Ascending aorta (tissue), 2 donors: ENCODE results near the gene AMELX. TPM values are rescaled to one million over a fixed set of nuclear protein-coding genes. Genes with fewer than 3 reads are reported as not detected.

Source experiments
- DNase-seq, 2 donors: peaks; one replicate each; pipeline ENCODE4 v3.0.0-alpha.2; 2019; ENCODE audit warnings: low spot score in 2 of 2
- H3K27ac ChIP-seq, 2 donors: fragments of 200-600 bp; sonication (generic); one replicate each; pipeline ENCODE4 v1.5.1; 2016 to 2017; ENCODE audit warnings: mild to moderate bottlenecking in 1 of 2
- H3K27me3 ChIP-seq: fragments of 200-600 bp; sonication (generic); one replicate; pipeline ENCODE4 v1.5.1; 2017
- H3K36me3 ChIP-seq, 2 donors: fragments of 200-600 bp; sonication (generic); one replicate each; pipeline ENCODE4 v1.5.1; 2016
- H3K4me1 ChIP-seq, 2 donors: fragments of 200-600 bp; sonication (generic); one replicate each; pipeline ENCODE4 v1.5.1; 2016 to 2017; ENCODE audit warnings: mild to moderate bottlenecking in 1 of 2
- H3K4me3 ChIP-seq, 2 donors: fragments of 200-600 bp; sonication (generic); one replicate each; pipeline ENCODE4 v1.5.1; 2016 to 2017; ENCODE audit warnings: mild to moderate bottlenecking in 1 of 2
- H3K9me3 ChIP-seq, 2 donors: fragments of 200-600 bp; sonication (generic); one replicate each; pipeline ENCODE4 v1.5.1; 2016
- intact Hi-C: fragments of 100-400 bp; cut with DNase I; formaldehyde crosslinking; loops from one replicate; pipeline ENCODE4 v1.15.1; 2023
- total RNA-seq: library from RNA; depleted of rRNA; stranded (reverse); fragments of >200 nt; gene quantifications from one replicate; pipeline ENCODE4 v1.1.0, GENCODE V29; 2016
- TF ChIP-seq, protein P1 (sequence below), 3 experiments: fragments of 200-600 bp in 2 of 3; fragments of 450-650 bp in 1 of 3; sonication (generic) in 2 of 3; IDR thresholded peaks; one replicate each; pipeline ENCODE4 v1.5.1; 2016 to 2019; ENCODE audit warnings: antibody characterized with exemption in 3 of 3, mild to moderate bottlenecking in 1 of 3, moderate library complexity in 1 of 3

AMELX gene
- total RNA-seq, 1 donor from 2014 or later, result not detected

DNA sequence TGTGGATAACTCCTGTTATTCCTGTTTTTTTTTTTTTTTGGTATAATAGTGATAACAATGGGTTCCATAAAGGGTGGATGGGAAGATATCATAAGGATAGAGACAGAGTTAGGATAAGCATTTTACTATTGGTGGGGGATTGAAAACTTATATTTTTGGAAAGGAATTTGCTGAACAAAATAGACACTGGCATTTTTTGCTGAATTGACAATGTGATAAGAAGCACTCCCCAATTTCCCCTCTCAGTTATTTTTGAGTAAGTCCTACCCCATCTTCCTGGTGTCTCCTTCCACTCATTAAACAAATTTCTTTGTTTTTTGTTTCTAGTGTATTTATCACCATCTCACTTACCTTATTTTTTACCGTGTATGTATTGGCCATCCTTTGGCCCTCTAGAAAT, 55.8 kb downstream of the AMELX start:
- H3K36me3 ChIP-seq, result no peaks in the 10 kb centered on the region
- intact Hi-C loops, result no loop called here
- no peak overlapping the region for H3K4me3 ChIP-seq
- no peaks in the 10 kb centered on the region for H3K27me3 ChIP-seq
- no peak overlapping the region for H3K27ac ChIP-seq
- H3K4me1 ChIP-seq, result peaks cover 0 to 2% of the 10 kb centered on the region in 2 donors
- TF ChIP-seq, protein P1, sequence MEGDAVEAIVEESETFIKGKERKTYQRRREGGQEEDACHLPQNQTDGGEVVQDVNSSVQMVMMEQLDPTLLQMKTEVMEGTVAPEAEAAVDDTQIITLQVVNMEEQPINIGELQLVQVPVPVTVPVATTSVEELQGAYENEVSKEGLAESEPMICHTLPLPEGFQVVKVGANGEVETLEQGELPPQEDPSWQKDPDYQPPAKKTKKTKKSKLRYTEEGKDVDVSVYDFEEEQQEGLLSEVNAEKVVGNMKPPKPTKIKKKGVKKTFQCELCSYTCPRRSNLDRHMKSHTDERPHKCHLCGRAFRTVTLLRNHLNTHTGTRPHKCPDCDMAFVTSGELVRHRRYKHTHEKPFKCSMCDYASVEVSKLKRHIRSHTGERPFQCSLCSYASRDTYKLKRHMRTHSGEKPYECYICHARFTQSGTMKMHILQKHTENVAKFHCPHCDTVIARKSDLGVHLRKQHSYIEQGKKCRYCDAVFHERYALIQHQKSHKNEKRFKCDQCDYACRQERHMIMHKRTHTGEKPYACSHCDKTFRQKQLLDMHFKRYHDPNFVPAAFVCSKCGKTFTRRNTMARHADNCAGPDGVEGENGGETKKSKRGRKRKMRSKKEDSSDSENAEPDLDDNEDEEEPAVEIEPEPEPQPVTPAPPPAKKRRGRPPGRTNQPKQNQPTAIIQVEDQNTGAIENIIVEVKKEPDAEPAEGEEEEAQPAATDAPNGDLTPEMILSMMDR (IDR thresholded peaks at IDR 0.05), result no peak
- H3K9me3 ChIP-seq, result no peaks in the 10 kb centered on the region
- DNase-seq, result no peak

GRCh38 chrX:11349661-11350337, 56.6 kb downstream of the AMELX start:
- no peak overlapping the region for H3K27ac ChIP-seq
- H3K9me3 ChIP-seq, result no peaks in the 10 kb centered on the region
- H3K4me1 ChIP-seq, result peaks cover 0 to 2% of the 10 kb centered on the region in 2 donors
- H3K36me3 ChIP-seq, result no peaks in the 10 kb centered on the region
- no peak for DNase-seq
- no peaks in the 10 kb centered on the region for H3K27me3 ChIP-seq
- no peak overlapping the region for H3K4me3 ChIP-seq
- TF ChIP-seq, protein P1 (IDR thresholded peaks at IDR 0.05), result no peak
- intact Hi-C loops, result no loop called here

Other genes with a start within 250 kb of the AMELX start
- 65.0 TPM for gene HCCS, start 182.1 kb upstream of the AMELX start, total RNA-seq